ENCODE measurements around the gene ACER3. TPM values are rescaled to one million over a fixed set of nuclear protein-coding genes. Genes with fewer than 3 reads are reported as not detected.
"Not testable (repeated sequence)": the region's sequence is repeated elsewhere in the genome, so short reads cannot be mapped to it uniquely, and the experiment has no call there.

Gene ACER3
- total RNA-seq, 3 donors from 2014 or later = 32.3 to 45.7 (median 39.2) TPM

DNA sequence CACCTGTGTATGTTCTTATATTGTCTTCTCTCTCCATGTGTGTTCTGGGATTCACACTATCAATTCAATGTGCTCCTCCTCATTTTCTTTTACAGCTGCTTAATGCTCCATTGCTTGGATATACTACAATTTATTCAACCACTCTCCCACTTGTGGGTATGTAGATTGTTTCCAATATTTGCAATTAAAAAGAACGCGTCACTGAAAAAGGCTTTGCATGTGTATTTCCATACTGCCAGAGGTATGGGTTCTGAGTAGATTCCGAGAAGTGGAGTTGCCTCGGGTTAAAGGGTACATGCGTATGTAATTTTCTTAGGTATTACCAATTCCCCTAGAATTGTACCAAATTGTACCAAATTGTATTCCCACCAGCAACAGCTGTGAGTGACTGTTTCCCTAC is 199.1 kb downstream of the ACER3 start:
- ATAC-seq = no peak
- no peak overlapping the region for H3K4me3 ChIP-seq
- intact Hi-C loops (cut with DNase I, micrococcal nuclease) = no loop called here
- peaks cover 13% of the 10 kb centered on the region for H3K9me3 ChIP-seq
- TF ChIP-seq, protein P1, sequence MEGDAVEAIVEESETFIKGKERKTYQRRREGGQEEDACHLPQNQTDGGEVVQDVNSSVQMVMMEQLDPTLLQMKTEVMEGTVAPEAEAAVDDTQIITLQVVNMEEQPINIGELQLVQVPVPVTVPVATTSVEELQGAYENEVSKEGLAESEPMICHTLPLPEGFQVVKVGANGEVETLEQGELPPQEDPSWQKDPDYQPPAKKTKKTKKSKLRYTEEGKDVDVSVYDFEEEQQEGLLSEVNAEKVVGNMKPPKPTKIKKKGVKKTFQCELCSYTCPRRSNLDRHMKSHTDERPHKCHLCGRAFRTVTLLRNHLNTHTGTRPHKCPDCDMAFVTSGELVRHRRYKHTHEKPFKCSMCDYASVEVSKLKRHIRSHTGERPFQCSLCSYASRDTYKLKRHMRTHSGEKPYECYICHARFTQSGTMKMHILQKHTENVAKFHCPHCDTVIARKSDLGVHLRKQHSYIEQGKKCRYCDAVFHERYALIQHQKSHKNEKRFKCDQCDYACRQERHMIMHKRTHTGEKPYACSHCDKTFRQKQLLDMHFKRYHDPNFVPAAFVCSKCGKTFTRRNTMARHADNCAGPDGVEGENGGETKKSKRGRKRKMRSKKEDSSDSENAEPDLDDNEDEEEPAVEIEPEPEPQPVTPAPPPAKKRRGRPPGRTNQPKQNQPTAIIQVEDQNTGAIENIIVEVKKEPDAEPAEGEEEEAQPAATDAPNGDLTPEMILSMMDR (IDR thresholded peaks at IDR 0.05) = no peak
- DNase-seq = no peak
- no peaks in the 10 kb centered on the region for H3K36me3 ChIP-seq (ENCODE audit: low read depth)
- H3K4me1 ChIP-seq (ENCODE audit: low read depth) = peaks cover 27% of the 10 kb centered on the region

GRCh38 chr11:77060234-77060633 is 199.5 kb downstream of the ACER3 start:
- TF ChIP-seq, protein P1 (IDR thresholded peaks at IDR 0.05) = no peak

DNA sequence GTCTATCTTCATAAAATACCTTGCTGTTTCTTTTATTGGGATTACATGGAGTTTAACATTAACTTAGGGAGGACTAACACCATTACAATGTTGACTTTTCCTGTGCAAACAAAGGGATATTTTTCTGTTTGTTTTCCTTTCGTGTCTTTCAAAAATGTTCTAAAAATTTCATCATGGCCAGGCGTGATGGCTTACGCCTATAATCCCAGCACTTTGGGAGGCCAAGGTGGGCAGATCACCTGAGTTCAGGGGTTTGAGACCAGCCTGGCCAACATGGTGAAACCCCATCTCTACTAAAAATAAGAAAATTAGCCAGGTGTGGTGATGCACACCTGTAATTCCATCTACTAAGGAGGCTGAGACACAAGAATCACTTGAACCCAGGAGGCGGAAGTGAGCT is 200.5 kb downstream of the ACER3 start:
- H3K9me3 ChIP-seq; H3K4me3 ChIP-seq; H3K36me3 ChIP-seq (ENCODE audit: low read depth); intact Hi-C loops (cut with DNase I, micrococcal nuclease): not testable (repeated sequence)
- peak in 1 of 3 donors; percentile 37 for DNase-seq
- peak; percentile 69 for ATAC-seq
- H3K4me1 ChIP-seq (ENCODE audit: low read depth) = peaks cover 34% of the 10 kb centered on the region

More at GRCh38 chr11:77060234-77060633, 199.5 kb downstream of the ACER3 start:
- no peak for DNase-seq
- H3K9me3 ChIP-seq = peaks cover 13% of the 10 kb centered on the region
- no peak overlapping the region for H3K4me3 ChIP-seq
- intact Hi-C loops (cut with DNase I, micrococcal nuclease) = no loop called here
- H3K36me3 ChIP-seq (ENCODE audit: low read depth) = no peaks in the 10 kb centered on the region
- peaks cover 27% of the 10 kb centered on the region for H3K4me1 ChIP-seq (ENCODE audit: low read depth)
- no peak for ATAC-seq

- TF ChIP-seq, protein P1 (IDR thresholded peaks at IDR 0.05) = no peak
- intact Hi-C loops (cut with DNase I, micrococcal nuclease) = no loop called here
- DNase-seq = peak in 1 of 3 donors; percentile 22
These were observed 202.2 kb downstream of the ACER3 start for GRCh38 chr11:77062924-77063323.

GRCh38 chr11:77063407-77063806 is 202.7 kb downstream of the ACER3 start:
- intact Hi-C loops (cut with DNase I, micrococcal nuclease) = no loop called here
- Histone ChIP-seq H3K9me3 (no peaks in the 10 kb centered on the region), H3K36me3 (ENCODE audit: low read depth) (no peaks in the 10 kb centered on the region), H3K4me1 (ENCODE audit: low read depth) (peaks cover 38% of the 10 kb centered on the region), H3K4me3 (no peak overlapping the region)
- DNase-seq (peak in 2 of 3 donors; percentile 43 to 63), ATAC-seq (peak; percentile 49)
- TF ChIP-seq, protein P1 (IDR thresholded peaks at IDR 0.05) = no peak

More at GRCh38 chr11:77062924-77063323, 202.2 kb downstream of the ACER3 start:
- Histone ChIP-seq H3K4me3 (no peak overlapping the region), H3K9me3 (no peaks in the 10 kb centered on the region), H3K36me3 (ENCODE audit: low read depth) (no peaks in the 10 kb centered on the region), H3K4me1 (ENCODE audit: low read depth) (peaks cover 34% of the 10 kb centered on the region)
- no peak for ATAC-seq

DNA sequence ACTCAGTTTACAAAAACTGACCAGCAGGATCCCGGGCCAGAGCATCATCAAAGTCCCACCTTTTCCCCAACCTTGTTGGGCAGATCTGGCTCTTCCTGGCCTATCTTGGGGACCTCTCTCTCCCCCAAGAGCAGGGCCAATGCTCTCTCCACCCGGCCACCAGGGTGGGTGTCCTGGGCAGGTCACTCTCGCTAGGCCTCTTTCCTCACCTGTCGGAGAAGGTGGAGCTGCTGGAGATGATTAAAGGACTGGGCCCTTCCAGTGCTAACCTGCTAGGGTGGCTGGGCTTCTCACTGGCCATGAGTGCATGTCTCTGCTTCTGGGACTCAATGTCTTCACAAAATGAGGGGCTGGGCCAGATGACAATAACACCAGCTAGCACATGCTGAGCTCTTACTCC is 203.1 kb downstream of the ACER3 start:
- H3K4me3 ChIP-seq = no peak overlapping the region
- H3K36me3 ChIP-seq (ENCODE audit: low read depth) = no peaks in the 10 kb centered on the region
- intact Hi-C loops (cut with DNase I, micrococcal nuclease) = no loop called here
- H3K4me1 ChIP-seq (ENCODE audit: low read depth) = peaks cover 43% of the 10 kb centered on the region
- no peaks in the 10 kb centered on the region for H3K9me3 ChIP-seq
- ATAC-seq (no peak), DNase-seq (peak in 1 of 3 donors; percentile 32)
- TF ChIP-seq, protein P1 (IDR thresholded peaks at IDR 0.05) = no peak
